AG04449 (cell line): Measurements from ENCODE around the gene SLIT3.
"Not testable (repeated sequence)": the region's sequence is repeated elsewhere in the genome, so short reads cannot be mapped to it uniquely, and the experiment has no call there.

Experiments used
- CTCF ChIA-PET: fragments of 350-600 bp; formaldehyde crosslinking; extraction: SDS; loops from one replicate; lab custom pipeline; 2021; ENCODE audit warnings: antibody characterized with exemption; lab: Yijun Ruan, JAX
- POLR2A ChIA-PET: fragments of 400-600, 350-600 bp; formaldehyde crosslinking; extraction: SDS; loops from one replicate; lab custom pipeline; 2020; ENCODE audit warnings: antibody characterized with exemption, inconsistent platforms; lab: Yijun Ruan, JAX
- DNase-seq: peaks from one replicate; pipeline ENCODE4 v3.0.0-alpha.2; 2010; ENCODE audit warnings: low read depth, low spot score
- H3K4me3 ChIP-seq: 2 replicates; pipeline ENCODE4 v1.5.1; 2011; ENCODE audit warnings: low read depth, mild to moderate bottlenecking, control low read depth, low read length
- TF ChIP-seq, protein P1 (sequence below): IDR thresholded peaks from one replicate; pipeline ENCODE4 v1.5.1; 2011; ENCODE audit warnings: mild to moderate bottlenecking, moderate library complexity, low read length, control low read depth, inconsistent platforms; ENCODE audit not compliant: insufficient read depth; ENCODE audit errors: missing control alignments

Gene SLIT3

GRCh38 chr5:168746893-168747640 is 553.9 kb downstream of the SLIT3 start:
- CTCF ChIA-PET, result interaction anchor here (1.2 to 1.7 kb wide), 5 partner anchors 12 to 52 kb away, joined by 3 to 7 read pairs (median 4); no protein-coding TSS in a partner anchor
- no peak overlapping the region for H3K4me3 ChIP-seq
- DNase-seq, result no peak
- TF ChIP-seq, protein P1, sequence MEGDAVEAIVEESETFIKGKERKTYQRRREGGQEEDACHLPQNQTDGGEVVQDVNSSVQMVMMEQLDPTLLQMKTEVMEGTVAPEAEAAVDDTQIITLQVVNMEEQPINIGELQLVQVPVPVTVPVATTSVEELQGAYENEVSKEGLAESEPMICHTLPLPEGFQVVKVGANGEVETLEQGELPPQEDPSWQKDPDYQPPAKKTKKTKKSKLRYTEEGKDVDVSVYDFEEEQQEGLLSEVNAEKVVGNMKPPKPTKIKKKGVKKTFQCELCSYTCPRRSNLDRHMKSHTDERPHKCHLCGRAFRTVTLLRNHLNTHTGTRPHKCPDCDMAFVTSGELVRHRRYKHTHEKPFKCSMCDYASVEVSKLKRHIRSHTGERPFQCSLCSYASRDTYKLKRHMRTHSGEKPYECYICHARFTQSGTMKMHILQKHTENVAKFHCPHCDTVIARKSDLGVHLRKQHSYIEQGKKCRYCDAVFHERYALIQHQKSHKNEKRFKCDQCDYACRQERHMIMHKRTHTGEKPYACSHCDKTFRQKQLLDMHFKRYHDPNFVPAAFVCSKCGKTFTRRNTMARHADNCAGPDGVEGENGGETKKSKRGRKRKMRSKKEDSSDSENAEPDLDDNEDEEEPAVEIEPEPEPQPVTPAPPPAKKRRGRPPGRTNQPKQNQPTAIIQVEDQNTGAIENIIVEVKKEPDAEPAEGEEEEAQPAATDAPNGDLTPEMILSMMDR, result no peak
- POLR2A ChIA-PET, result no interaction called here

GRCh38 chr5:168746126-168746892 is 554.6 kb downstream of the SLIT3 start:
- POLR2A ChIA-PET, CTCF ChIA-PET, H3K4me3 ChIP-seq, DNase-seq: not testable (repeated sequence)

GRCh38 chr5:168743617-168744016 is 557.3 kb downstream of the SLIT3 start:
- CTCF ChIA-PET, result no interaction called here
- H3K4me3 ChIP-seq, result no peak overlapping the region
- POLR2A ChIA-PET, result no interaction called here

GRCh38 chr5:168742311-168742710 is 558.6 kb downstream of the SLIT3 start:
- CTCF ChIA-PET, DNase-seq, POLR2A ChIA-PET: not testable (repeated sequence)

More at GRCh38 chr5:168743617-168744016, 557.3 kb downstream of the SLIT3 start:
- no peak for DNase-seq
- TF ChIP-seq, protein P1, result no peak

DNA sequence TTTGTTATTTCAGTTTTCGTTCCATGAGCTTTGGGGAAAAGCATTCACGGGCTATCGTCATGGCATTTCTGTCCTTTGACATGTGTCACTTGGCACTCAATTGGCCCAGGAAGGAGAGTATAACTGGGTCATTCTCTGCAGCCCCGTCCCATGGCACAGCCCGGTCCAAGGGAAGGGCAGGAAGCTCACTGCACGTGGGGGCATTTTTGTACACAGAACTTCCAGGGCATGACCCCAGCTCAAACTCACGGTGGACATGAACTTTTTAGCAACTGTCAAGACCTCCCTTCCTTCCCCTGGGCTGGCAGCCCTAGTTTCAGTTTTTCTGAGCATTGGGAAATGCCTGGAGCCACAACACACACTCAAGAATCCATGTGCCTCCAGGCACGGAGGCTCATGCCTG is 560.1 kb downstream of the SLIT3 start:
- POLR2A ChIA-PET, result no interaction called here
- no peak overlapping the region for H3K4me3 ChIP-seq
- TF ChIP-seq, protein P1, result no peak
- DNase-seq, result no peak
- CTCF ChIA-PET, result interaction anchor here (1.0 kb wide), 1 partner anchor 11 kb away, joined by 3 read pairs; no protein-coding TSS in a partner anchor

More at GRCh38 chr5:168742311-168742710, 558.6 kb downstream of the SLIT3 start:
- not testable (repeated sequence) for H3K4me3 ChIP-seq

GRCh38 chr5:168740092-168740800 is 560.7 kb downstream of the SLIT3 start:
- TF ChIP-seq, protein P1, result no peak
- no peak for DNase-seq
- H3K4me3 ChIP-seq, result no peak overlapping the region
- CTCF ChIA-PET, result interaction anchor here (1.0 to 1.2 kb wide), 3 partner anchors 10 to 207 kb away, joined by 3 to 4 read pairs (median 3); no protein-coding TSS in a partner anchor
- POLR2A ChIA-PET, result no interaction called here
